ENCODE measurements around the gene USP32. TPM values are rescaled to one million over a fixed set of nuclear protein-coding genes. Genes with fewer than 3 reads are reported as not detected.
A peak's percentile ranks its signal among the peaks of the same experiment; 100 is the strongest.

Gene USP32
- total RNA-seq, 1 experiment from 2014 or later = 73.5 TPM

DNA sequence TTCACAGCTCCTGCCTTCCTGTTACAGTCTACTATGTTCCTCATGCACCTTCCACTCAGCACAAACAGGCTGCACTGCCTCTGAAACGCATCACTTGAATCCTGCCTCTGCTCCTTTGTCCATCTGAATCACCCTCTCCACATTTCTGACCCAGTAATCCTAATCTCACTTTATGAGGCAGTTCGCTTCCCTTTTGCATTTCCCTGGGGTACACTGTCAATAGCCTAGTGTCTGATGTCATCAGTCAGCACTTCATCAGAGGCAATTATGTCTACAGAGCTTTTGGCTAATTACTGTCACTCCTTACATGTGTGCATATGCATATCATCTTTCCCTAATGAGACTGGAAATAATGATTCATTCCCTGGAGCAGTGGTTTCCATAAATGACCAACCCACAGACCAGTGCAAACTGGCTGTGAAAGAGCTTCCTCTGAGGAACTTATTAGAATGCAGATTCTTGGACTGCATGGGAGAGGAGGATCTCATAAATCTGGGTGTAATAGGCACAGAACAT, 218.6 kb downstream of the USP32 start:
- no peak overlapping the region for H3K23ac ChIP-seq (ENCODE audit: insufficient read length, low read depth, low read length)
- H3K9me3 Mint-ChIP-seq = no peaks in the 10 kb centered on the region
- no peak overlapping the region for H3K14ac ChIP-seq (ENCODE audit: insufficient read depth, low read length)
- TF ChIP-seq CTCF (conservative IDR thresholded peaks at IDR 0.05) = no peak
- H2BK120ac ChIP-seq (ENCODE audit: low read depth, low read length, poor library complexity, severe bottlenecking) = no peak overlapping the region
- no peaks in the 10 kb centered on the region for H3K9me3 ChIP-seq (ENCODE audit: control insufficient read depth, low read depth, low read length)
- WGBS (ENCODE audit: extremely low coverage, insufficient read length, low lambda C conversion rate) = no CpG with 5 or more reads among the region's 2 CpGs
- no peaks in the 10 kb centered on the region for H3K27me3 Mint-ChIP-seq (ENCODE audit: low read depth)
- H3K27me3 ChIP-seq (ENCODE audit: insufficient read depth, low read length) = no peaks in the 10 kb centered on the region
- H2AFZ ChIP-seq (ENCODE audit: low read length) = no peak overlapping the region
- no peak overlapping the region for H3K4me3 Mint-ChIP-seq
- no peaks in the 10 kb centered on the region for H3K79me2 ChIP-seq (ENCODE audit: insufficient read depth, low read length)
- H4K20me1 ChIP-seq (ENCODE audit: control insufficient read depth, insufficient read depth, insufficient read length) = no peaks in the 10 kb centered on the region
- no peak overlapping the region for H3K9ac ChIP-seq (ENCODE audit: extremely low read depth, insufficient read length, low read length)
- no peak overlapping the region for H3K4me2 ChIP-seq (ENCODE audit: insufficient read depth, insufficient read length, low read length)
- no peak overlapping the region for H4K8ac ChIP-seq (replicated peaks; ENCODE audit: insufficient read length, low read depth, low read length)
- DNase-seq = no peak
- H3K79me1 ChIP-seq (ENCODE audit: insufficient read depth, low read depth, low read length, poor library complexity, severe bottlenecking) = no peaks in the 10 kb centered on the region
- peaks cover 2 to 16% (median 12%) of the 10 kb centered on the region in 3 experiments for H3K36me3 Mint-ChIP-seq (ENCODE audit: insufficient read depth in 1 of 3, low read depth in 3 of 3)
- no peak overlapping the region for H3K56ac ChIP-seq (ENCODE audit: insufficient read length, low read depth, low read length)
- no peak overlapping the region for H2BK5ac ChIP-seq (ENCODE audit: insufficient read length, low read length)
- no peak overlapping the region for H2AK5ac ChIP-seq (ENCODE audit: insufficient read length, low read length)
- no peak overlapping the region for H3T11ph ChIP-seq (ENCODE audit: low read length)
- no peak overlapping the region for H2BK15ac ChIP-seq (ENCODE audit: low read depth, low read length)
- no peak overlapping the region for H4K5ac ChIP-seq (ENCODE audit: insufficient read length, low read depth, low read length)
- H3K4ac ChIP-seq (ENCODE audit: low read depth, low read length) = no peak overlapping the region
- H3K4me1 ChIP-seq (ENCODE audit: insufficient read depth, low read length) = no peaks in the 10 kb centered on the region
- no peak overlapping the region for H2BK12ac ChIP-seq (ENCODE audit: insufficient read length, low read depth, low read length)
- peak overlapping the region in 2 of 3 experiments; percentile 2 to 36; a peak in 2 of 7 replicates for H3K27ac Mint-ChIP-seq
- H3K18ac ChIP-seq (ENCODE audit: insufficient read length, low read depth, low read length) = no peak overlapping the region
- H4K91ac ChIP-seq (ENCODE audit: insufficient read length, low read depth, low read length) = no peak overlapping the region
- no peaks in the 10 kb centered on the region for H3K23me2 ChIP-seq (ENCODE audit: insufficient read length, low read depth, low read length, poor library complexity, severe bottlenecking)
- H2BK20ac ChIP-seq (ENCODE audit: low read depth, low read length, poor library complexity, severe bottlenecking) = no peak overlapping the region
- no peak overlapping the region for H3K27ac ChIP-seq (ENCODE audit: insufficient read length, low read depth, low read length)
- H3K4me1 Mint-ChIP-seq = peaks cover 23 to 28% of the 10 kb centered on the region in 2 experiments
